HG03045 (cell line): Measurements from ENCODE around the gene TRIM15.
"Not testable (repeated sequence)": the region's sequence is repeated elsewhere in the genome, so short reads cannot be mapped to it uniquely, and the experiment has no call there.

ENCODE experiments used
- ATAC-seq: cut with Tn5 transposase; IDR thresholded peaks from one replicate; pipeline ENCODE4 v1.9.1; 2021; ENCODE audit warnings: mild to moderate bottlenecking, moderate library complexity; ENCODE audit not compliant: unreplicated experiment

Gene TRIM15

DNA sequence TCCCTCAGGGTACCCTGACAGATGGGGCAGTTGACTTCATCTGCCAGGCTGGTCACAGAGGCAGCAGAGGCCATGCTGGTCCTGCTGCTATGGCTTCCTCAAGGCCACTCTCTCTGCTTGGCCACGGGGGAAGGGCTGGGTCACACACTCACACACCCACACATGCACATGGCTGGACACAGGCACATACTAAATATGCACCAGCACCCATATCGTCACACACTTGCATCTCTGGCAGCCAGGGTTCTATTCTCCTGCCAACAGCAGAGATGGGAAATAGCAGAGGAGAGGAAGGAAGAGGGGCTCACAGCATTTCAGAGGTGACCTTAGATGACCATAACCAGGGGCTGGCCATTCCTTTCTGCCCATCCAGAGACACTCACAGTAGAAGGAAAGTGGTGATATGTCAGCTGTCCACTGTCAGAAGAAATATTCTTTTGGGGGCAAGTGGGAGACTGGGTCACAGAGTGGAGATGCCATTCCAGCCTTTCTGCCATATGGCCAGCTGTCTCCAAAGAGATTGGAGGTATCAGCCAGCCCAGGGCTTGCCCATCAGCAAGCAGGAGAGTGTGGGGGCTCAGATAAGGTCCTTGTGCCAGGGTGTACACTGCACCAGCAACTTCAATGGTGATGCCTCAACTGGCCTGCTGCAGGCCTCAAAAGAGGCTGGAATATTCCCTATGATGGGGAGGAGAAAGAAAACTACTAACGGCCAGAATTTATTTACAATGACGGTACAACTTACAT, 2.4 kb upstream of the TRIM15 start, which contains the start of gene TRIM10:
TRIM10 (minus strand) TSS at position 427 of the 747 bp plus-strand sequence; CDS start at position 74, 353 bp downstream.
- ATAC-seq: no peak

DNA sequence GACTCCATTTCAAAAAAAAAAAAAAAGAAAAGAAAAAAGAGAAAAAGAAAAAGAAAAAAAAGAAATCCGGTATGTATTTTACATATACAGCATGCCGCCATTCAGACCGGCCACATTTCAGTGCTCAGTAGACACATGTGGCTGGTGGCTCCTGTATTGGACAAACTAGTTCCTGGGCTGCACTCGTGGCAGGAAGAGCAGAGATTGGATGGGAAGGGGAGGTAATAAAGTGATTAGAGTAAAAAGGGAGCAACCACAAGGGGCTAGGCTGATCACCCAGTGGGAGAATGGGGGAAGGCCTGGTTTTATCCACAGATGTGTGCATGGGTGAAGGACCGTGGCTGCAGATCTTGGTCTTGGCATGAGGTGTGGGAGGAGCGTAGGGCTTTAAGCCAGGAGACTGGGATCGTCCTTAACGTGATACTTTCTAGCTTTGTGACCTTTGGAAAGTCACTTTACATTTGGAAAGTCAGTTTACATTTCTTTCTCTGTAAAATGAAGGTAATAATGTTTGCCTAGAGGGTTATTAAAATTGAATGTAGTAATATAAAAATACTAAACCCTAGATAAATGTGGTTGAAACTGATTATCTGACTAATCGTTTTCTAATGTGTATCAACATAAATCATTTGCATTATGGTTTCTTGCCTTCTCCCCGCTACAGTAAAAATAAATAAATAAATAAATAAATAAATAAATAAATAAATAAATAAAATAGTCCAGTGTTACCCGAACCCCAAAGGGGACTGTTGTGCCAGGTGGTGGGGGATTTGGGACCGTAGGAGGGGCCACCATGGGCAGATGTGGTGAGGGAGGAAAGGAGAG, 869 bp upstream of the TRIM15 start:
- no peak for ATAC-seq

GRCh38 chr6:30163918-30164654, 740 bp downstream of the TRIM15 start:
- ATAC-seq: no peak

GRCh38 chr6:30164714-30165113, 1.4 kb downstream of the TRIM15 start:
- ATAC-seq: no peak

DNA sequence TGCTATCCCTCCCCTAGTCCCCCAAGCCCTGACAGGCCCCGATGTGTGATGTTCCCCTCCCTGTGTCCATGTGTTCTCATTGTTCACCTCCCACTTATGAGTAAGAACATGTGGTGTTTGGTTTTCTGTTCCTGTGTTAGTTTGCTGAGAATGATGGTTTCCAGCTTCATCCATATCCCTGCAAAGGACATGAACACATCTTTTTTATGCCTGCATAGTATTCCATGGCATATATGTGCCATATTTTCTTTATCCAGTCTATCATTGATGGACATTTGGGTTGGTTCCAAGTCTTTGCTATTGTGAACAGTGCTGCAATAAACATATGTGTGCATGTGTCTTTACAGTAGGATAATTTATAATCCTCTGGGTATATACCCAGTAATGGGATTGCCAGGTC, 1.9 kb downstream of the TRIM15 start:
- not testable (repeated sequence) for ATAC-seq

DNA sequence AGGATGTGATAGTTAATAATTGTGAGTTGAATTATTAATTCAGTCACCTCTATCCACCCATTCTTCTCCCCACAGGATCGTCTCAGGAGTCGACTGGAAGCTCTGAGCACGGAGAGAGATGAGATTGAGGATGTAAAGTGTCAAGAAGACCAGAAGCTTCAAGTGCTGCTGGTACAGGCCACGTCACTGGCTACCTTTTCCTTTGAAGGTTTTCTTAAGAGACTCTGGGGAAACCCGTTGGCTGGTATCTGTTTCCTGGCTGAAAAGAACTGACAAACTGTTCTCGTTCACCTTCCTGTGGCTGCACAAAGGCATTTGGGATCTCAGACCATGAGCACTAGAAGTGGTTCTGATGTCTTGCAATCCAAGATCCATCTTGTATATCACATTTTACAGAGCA, 3.8 kb downstream of the TRIM15 start:
- no peak for ATAC-seq

DNA sequence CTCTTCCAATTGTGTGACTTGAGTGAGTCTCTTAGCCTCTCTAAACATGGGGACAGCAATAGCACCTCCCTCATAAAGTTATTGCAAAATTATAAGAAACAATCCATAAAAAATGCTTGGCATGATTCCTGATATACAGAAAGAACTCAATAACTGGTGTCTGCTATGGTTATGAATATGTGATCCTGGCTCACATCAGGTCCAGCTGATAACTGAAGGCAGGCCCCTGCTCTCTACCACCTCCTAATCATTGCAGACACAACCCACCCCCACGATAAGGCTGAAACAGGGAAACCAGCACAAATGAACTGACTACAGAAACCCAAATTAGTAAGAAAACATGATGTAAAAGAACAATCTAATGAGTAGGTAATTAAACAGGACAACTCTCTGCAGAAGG, 5.4 kb downstream of the TRIM15 start:
- no peak for ATAC-seq

DNA sequence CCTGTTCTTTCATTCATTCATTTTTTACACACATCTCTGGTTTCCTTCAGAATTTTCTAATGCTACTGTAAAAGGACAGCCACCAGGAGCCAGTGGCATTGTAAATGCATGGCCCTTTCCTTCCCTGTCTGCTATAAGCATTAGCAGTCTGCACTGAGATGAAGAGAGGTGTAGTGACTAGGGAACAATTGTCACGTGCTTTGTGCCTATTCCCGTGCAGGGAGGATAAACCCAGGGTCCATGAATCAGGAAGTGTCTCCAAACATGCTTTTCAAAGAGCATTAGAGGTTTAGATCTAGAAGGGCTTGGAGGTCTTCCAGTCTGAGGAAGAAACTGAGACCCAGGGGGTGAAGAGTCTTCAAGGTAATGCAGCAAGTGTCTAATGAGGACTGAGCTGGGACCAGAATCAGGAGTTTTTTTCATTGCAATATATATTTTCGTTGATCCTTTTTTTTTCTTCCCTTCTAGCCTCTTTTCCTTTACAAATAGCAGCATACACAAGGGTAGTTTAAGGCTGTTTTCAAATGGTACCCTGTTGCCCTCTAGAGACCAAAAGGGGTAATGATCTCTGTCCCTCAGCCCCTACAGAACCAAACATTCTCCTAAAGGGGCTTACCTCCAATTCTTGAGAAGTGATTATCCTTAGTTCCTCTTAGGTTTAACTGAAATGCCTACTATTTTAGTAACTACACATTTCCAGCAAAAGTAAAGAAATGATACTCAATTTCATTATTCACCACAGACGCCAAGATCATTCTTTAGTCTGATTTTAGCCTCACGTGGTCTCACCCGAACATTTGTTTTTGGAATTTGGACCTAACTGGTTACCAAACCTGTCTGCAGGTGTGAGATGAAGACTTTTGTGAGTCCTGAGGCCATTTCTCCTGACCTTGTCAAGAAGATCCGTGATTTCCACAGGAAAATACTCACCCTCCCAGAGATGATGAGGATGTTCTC, 6.6 kb downstream of the TRIM15 start:
- ATAC-seq: no peak

GRCh38 chr6:30171677-30172471, 8.5 kb downstream of the TRIM15 start:
- no peak for ATAC-seq

DNA sequence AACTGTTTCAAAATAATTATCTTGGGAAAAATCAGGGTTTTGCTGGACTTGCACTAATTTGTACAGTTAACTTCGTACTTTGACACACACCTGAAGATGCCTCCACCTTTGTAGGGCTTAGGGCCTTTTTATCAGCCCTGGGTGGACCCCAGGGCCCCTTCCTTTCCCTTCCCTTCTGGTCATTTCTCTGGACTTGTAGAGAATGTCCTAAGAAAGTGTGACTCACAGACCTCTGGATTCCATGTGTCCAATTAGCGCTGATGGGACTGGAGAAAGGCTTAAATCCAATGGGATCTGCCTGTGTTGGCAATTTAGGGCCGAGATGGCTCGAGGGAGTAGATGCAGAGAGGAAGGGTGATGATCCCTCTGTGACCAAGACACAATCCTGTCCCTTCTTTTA, 9.3 kb downstream of the TRIM15 start:
- no peak for ATAC-seq

DNA sequence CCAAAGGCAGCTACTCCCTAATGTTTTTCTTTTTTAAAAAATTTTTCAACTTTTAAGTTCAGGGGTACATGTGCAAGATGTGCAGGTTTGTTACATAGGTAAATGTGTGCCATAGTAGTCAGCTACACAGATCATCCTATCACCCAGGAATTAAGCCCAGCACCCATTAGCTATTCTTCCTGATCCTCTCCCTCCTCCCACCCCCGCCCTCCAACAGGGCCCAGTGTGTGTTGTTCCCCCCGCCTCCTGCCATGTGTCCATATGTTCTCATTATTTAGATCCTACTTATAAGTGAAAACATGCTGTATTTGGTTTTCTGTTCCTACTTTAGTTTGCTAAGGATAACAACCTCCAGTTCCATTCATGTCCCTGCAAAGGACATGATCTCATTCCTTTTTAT, 12.4 kb downstream of the TRIM15 start:
- ATAC-seq: no peak

DNA sequence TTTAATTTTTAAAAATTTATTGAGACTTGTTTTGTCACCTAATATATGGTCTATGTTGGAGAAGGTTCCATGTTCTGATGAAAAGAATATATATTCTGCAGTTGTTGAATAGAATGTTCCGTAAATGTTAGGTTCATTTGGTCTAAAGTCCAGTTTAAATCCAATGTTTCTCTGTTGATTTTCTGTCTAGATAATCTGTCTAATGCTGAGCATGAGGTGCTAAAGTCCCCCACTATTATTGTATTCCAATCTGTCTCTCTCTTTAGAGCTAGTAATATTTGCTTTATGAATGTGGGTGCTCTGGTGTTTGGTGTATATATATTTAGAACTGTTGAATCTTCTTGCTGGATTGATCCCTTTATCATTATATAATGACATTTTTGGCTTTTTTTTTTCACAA, 15.5 kb downstream of the TRIM15 start:
- no peak for ATAC-seq

- ATAC-seq: no peak
Observed at GRCh38 chr6:30180145-30180544, 16.8 kb downstream of the TRIM15 start.

DNA sequence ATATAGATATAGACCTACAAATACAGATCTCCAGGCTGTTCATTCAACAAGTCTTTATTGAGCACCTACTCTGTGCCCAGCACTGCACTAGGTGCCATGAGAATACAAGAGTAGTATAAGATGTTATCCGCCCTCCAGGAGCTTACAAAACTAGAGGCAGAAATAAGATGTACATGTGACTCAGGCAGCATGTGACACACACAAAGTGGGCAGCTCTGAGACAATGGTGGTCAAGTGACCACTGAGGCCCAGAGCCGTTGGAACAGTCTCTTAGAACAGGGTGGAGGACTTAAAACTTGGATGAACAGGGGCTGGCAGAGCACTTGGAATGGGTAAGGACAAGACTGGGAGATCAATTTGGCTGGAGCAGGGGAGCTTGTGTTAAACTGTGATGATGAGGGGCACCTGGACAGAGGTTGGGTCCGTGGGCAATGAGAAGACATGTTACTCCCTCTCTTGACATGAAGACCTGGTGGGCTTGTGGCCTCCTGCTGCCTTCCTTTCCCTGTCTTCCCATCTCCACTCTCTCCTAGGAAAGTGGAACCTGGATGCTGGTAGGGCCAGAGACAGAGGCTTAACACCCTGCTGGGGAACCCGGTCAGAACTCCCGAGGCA, 21.2 kb downstream of the TRIM15 start:
- no peak for ATAC-seq

DNA sequence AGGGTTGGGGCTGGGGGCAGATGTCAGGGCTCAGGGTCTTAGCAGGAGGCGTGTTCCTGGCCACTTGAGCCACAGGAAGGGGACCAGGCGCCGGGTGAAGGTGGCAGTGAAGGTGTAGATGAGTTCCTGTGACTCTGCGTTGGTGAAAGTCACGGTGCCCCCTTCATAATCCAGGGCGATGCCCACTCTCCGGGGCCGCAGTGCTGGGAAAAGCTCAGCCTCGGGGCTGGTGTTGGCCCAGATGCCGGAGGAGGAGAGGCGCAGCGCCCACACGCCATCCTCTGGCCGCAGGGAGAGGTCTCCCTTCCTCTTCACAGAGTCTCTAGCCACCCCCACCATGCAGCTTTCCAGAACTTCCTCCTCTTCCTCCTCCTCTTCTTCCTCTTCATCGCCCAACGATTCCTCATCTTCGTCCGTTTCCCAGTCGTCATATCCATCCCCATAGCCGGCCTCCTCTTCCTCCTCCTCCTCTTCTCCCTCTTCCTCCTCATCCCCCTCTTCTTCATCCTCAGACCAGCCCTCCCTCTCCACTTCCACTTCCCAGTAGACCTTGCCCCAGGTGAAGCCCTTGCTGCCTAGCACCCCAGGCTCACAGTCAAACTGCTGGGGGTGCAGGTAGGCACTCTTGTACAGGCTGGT, 22.6 kb downstream of the TRIM15 start:
- ATAC-seq: no peak

- ATAC-seq: no peak
Observed at GRCh38 chr6:30188541-30188940, 25.2 kb downstream of the TRIM15 start.

DNA sequence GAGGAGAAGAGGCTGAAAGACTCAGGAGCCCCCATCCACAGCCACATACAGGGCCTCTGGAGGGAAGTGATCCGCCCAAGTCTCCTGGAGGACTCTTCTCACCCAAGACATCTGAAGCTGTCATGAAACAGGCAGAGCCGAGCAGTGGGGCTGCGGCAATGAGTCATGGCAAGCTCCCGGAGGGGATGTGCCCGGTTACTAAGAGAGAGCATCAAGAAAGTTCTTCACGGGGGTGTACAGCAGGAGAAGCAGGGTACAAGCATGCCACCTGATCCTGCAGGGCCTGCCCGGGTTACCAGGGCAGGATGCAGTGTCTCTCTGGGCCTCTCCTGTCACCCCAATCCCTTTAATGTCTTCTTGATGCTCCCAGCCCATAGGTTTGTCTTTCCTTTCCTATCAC, 28.7 kb downstream of the TRIM15 start:
- no peak for ATAC-seq

DNA sequence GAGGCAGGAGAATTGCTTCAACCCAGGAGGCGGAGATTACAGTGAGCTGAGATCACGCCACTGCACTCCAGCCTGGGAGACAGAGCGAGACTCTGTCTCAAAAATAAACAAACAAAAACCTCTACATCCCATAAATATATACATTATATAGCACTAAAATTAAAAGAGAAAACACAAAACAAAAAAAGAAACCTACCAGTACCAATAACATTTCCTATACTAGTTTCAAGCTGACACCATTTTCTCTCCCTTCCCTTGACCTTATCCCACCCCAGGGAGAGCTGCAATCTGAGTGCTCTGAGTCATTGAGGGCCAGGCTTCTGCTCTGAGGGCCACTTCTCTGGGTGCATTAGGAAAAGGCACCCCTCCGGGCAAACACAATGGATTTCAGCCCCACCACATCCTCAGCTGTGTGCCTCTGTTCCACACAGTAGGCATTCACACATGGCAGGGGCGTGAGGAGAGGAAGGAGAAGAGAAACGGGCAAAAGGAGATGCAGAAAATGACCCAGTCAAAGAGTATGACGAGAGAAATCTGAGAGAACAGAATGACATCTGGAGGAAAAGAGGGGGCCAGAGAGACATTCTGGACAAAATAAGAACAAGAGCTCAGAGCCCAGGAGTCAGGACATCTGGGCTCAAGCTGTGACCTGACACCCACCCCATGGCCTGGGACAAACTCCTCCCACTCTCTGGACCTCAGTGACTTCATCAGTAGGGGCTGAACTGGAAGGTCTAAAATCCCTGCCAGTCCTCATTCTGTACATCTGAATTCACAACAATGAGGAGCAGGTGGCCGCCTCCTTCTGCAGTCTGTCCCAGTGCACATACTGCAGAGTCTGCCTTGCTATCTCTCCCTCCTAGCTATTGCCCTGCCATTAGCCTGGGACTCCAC, 31.7 kb downstream of the TRIM15 start:
- ATAC-seq: no peak
